ENCODE data around the gene ATP6V0A1. TPM values are rescaled to one million over a fixed set of nuclear protein-coding genes. Genes with fewer than 3 reads are reported as not detected.

Gene ATP6V0A1
- total and polyA plus RNA-seq, 2 experiments from 2014 or later: 23.9 to 42.3 TPM

DNA sequence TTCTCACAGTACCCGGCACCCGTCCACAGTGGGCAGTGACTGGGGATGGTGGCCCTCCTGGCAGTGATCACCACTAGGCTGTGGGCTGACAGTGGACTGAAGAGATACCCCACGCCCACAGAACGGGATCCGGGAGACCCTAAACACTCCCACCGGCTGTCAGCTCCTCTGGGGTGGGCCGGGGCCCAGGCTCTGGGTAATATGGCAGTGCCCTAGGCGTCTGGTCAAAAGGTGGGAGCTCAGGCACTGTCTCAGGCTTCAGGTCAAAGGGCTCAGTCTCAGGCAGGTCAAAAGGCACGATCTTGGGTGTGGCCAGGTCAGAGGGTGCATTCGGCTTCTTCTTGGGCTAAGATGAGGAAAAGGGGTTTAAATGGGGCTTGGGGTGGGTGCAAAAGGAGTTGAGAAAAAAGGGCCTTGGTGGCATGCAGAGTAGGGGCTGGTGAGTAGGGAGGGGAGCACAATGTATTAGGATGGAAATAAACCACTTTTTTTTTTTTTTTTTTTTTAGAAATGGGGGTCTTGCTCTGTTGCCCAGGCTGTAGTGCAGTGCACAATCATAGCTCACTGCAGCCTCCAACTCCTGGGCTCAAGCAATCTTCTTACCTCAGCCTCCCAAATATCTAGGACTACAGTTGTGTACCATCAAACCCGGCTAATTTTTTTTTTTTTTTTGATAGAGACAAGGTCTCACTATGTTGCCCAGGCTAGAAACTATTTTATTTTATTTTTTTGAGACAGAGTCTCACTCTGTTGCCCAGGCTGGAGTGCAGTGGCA lies 46.6 kb upstream of the ATP6V0A1 start:
- Histone ChIP-seq H3K27ac (ENCODE audit: low read depth) (no peak overlapping the region), H3K27me3 (ENCODE audit: insufficient read depth) (no peaks in the 10 kb centered on the region), H3K79me2 (replicated peaks; ENCODE audit: insufficient read depth) (peaks cover 8% of the 10 kb centered on the region), H3K36me3 (ENCODE audit: insufficient read depth) (no peaks in the 10 kb centered on the region), H4K20me1 (replicated peaks; ENCODE audit: insufficient read depth) (peaks cover 13% of the 10 kb centered on the region; the same call in 1 of the 2 replicates), H2AFZ (no peak overlapping the region), H3F3A (replicated peaks; ENCODE audit: low read depth) (peaks cover 6% of the 10 kb centered on the region; the same call in 1 of the 2 replicates), H3K4me3 (no peak overlapping the region), H3K4me1 (ENCODE audit: insufficient read depth) (peaks cover 22% of the 10 kb centered on the region), H3K9me2 (ENCODE audit: insufficient read depth) (no peaks in the 10 kb centered on the region), H3K4me2 (no peak overlapping the region)
- ATAC-seq (no peak), DNase-seq (ENCODE audit: low spot score) (no peak)
- TF ChIP-seq NANOG (IDR thresholded peaks at IDR 0.05; ENCODE audit: borderline replicate concordance) (no peak), EZH2 (IDR thresholded peaks at IDR 0.05; ENCODE audit: low read depth, unreplicated experiment) (no peak), EZH2phosphoT487 (IDR thresholded peaks at IDR 0.05; ENCODE audit: unreplicated experiment) (no peak), STAT1 (IDR thresholded peaks at IDR 0.05; ENCODE audit: unreplicated experiment) (no peak), POLR2AphosphoS5 (IDR thresholded peaks at IDR 0.05; ENCODE audit: low read depth) (no peak), ZNF114 (CRISPR knock-in tag; IDR thresholded peaks at IDR 0.05) (no peak), CREB1 (CRISPR knock-in tag; IDR thresholded peaks at IDR 0.05; ENCODE audit: low read depth) (no peak), JUNB (IDR thresholded peaks at IDR 0.05; ENCODE audit: unreplicated experiment) (no peak), ZNF331 (CRISPR knock-in tag; IDR thresholded peaks at IDR 0.05; ENCODE audit: low read depth) (no peak)
- TF ChIP-seq, protein P1, sequence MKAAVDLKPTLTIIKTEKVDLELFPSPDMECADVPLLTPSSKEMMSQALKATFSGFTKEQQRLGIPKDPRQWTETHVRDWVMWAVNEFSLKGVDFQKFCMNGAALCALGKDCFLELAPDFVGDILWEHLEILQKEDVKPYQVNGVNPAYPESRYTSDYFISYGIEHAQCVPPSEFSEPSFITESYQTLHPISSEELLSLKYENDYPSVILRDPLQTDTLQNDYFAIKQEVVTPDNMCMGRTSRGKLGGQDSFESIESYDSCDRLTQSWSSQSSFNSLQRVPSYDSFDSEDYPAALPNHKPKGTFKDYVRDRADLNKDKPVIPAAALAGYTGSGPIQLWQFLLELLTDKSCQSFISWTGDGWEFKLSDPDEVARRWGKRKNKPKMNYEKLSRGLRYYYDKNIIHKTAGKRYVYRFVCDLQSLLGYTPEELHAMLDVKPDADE (IDR thresholded peaks at IDR 0.05): no peak
- TF ChIP-seq, protein P2, sequence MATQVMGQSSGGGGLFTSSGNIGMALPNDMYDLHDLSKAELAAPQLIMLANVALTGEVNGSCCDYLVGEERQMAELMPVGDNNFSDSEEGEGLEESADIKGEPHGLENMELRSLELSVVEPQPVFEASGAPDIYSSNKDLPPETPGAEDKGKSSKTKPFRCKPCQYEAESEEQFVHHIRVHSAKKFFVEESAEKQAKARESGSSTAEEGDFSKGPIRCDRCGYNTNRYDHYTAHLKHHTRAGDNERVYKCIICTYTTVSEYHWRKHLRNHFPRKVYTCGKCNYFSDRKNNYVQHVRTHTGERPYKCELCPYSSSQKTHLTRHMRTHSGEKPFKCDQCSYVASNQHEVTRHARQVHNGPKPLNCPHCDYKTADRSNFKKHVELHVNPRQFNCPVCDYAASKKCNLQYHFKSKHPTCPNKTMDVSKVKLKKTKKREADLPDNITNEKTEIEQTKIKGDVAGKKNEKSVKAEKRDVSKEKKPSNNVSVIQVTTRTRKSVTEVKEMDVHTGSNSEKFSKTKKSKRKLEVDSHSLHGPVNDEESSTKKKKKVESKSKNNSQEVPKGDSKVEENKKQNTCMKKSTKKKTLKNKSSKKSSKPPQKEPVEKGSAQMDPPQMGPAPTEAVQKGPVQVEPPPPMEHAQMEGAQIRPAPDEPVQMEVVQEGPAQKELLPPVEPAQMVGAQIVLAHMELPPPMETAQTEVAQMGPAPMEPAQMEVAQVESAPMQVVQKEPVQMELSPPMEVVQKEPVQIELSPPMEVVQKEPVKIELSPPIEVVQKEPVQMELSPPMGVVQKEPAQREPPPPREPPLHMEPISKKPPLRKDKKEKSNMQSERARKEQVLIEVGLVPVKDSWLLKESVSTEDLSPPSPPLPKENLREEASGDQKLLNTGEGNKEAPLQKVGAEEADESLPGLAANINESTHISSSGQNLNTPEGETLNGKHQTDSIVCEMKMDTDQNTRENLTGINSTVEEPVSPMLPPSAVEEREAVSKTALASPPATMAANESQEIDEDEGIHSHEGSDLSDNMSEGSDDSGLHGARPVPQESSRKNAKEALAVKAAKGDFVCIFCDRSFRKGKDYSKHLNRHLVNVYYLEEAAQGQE (IDR thresholded peaks at IDR 0.05; ENCODE audit: unreplicated experiment): no peak
- TF ChIP-seq, protein P3, sequence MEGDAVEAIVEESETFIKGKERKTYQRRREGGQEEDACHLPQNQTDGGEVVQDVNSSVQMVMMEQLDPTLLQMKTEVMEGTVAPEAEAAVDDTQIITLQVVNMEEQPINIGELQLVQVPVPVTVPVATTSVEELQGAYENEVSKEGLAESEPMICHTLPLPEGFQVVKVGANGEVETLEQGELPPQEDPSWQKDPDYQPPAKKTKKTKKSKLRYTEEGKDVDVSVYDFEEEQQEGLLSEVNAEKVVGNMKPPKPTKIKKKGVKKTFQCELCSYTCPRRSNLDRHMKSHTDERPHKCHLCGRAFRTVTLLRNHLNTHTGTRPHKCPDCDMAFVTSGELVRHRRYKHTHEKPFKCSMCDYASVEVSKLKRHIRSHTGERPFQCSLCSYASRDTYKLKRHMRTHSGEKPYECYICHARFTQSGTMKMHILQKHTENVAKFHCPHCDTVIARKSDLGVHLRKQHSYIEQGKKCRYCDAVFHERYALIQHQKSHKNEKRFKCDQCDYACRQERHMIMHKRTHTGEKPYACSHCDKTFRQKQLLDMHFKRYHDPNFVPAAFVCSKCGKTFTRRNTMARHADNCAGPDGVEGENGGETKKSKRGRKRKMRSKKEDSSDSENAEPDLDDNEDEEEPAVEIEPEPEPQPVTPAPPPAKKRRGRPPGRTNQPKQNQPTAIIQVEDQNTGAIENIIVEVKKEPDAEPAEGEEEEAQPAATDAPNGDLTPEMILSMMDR (conservative IDR thresholded peaks at IDR 0.05; ENCODE audit: low read depth in 2 of 2): no peak
- TF ChIP-seq, protein P4, sequence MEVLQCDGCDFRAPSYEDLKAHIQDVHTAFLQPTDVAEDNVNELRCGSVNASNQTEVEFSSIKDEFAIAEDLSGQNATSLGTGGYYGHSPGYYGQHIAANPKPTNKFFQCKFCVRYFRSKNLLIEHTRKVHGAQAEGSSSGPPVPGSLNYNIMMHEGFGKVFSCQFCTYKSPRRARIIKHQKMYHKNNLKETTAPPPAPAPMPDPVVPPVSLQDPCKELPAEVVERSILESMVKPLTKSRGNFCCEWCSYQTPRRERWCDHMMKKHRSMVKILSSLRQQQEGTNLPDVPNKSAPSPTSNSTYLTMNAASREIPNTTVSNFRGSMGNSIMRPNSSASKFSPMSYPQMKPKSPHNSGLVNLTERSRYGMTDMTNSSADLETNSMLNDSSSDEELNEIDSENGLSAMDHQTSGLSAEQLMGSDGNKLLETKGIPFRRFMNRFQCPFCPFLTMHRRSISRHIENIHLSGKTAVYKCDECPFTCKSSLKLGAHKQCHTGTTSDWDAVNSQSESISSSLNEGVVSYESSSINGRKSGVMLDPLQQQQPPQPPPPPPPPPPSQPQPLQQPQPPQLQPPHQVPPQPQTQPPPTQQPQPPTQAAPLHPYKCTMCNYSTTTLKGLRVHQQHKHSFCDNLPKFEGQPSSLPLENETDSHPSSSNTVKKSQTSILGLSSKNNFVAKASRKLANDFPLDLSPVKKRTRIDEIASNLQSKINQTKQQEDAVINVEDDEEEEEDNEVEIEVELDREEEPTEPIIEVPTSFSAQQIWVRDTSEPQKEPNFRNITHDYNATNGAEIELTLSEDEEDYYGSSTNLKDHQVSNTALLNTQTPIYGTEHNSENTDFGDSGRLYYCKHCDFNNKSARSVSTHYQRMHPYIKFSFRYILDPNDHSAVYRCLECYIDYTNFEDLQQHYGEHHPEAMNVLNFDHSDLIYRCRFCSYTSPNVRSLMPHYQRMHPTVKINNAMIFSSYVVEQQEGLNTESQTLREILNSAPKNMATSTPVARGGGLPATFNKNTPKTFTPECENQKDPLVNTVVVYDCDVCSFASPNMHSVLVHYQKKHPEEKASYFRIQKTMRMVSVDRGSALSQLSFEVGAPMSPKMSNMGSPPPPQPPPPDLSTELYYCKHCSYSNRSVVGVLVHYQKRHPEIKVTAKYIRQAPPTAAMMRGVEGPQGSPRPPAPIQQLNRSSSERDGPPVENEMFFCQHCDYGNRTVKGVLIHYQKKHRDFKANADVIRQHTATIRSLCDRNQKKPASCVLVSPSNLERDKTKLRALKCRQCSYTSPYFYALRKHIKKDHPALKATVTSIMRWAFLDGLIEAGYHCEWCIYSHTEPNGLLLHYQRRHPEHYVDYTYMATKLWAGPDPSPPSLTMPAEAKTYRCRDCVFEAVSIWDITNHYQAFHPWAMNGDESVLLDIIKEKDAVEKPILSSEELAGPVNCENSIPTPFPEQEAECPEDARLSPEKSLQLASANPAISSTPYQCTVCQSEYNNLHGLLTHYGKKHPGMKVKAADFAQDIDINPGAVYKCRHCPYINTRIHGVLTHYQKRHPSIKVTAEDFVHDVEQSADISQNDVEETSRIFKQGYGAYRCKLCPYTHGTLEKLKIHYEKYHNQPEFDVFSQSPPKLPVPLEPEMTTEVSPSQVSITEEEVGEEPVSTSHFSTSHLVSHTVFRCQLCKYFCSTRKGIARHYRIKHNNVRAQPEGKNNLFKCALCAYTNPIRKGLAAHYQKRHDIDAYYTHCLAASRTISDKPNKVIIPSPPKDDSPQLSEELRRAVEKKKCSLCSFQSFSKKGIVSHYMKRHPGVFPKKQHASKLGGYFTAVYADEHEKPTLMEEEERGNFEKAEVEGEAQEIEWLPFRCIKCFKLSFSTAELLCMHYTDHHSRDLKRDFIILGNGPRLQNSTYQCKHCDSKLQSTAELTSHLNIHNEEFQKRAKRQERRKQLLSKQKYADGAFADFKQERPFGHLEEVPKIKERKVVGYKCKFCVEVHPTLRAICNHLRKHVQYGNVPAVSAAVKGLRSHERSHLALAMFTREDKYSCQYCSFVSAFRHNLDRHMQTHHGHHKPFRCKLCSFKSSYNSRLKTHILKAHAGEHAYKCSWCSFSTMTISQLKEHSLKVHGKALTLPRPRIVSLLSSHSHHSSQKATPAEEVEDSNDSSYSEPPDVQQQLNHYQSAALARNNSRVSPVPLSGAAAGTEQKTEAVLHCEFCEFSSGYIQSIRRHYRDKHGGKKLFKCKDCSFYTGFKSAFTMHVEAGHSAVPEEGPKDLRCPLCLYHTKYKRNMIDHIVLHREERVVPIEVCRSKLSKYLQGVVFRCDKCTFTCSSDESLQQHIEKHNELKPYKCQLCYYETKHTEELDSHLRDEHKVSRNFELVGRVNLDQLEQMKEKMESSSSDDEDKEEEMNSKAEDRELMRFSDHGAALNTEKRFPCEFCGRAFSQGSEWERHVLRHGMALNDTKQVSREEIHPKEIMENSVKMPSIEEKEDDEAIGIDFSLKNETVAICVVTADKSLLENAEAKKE (CRISPR knock-in tag; IDR thresholded peaks at IDR 0.05): no peak
- H3K4me1 Mint-ChIP-seq: peaks cover 32% of the 10 kb centered on the region
- H3K36me3 Mint-ChIP-seq (ENCODE audit: low read depth): no peaks in the 10 kb centered on the region
- H3K9me3 Mint-ChIP-seq: no peaks in the 10 kb centered on the region
- H3K4me3 Mint-ChIP-seq: no peak overlapping the region
- H3K27ac Mint-ChIP-seq: no peak overlapping the region
- peaks cover 7% of the 10 kb centered on the region for H3K27me3 Mint-ChIP-seq (ENCODE audit: insufficient read depth, low read depth, poor library complexity)

All from GM23338 (cell line).